GM18511 (cell line): ENCODE results near the gene AGBL4.
"Not testable (repeated sequence)": the region's sequence is repeated elsewhere in the genome, so short reads cannot be mapped to it uniquely, and the experiment has no call there.

Experiments used
- ATAC-seq: cut with Tn5 transposase; IDR thresholded peaks from one replicate; pipeline ENCODE4 v1.9.1; 2021; ENCODE audit warnings: mild to moderate bottlenecking, moderate library complexity; ENCODE audit not compliant: unreplicated experiment

The AGBL4 gene

DNA sequence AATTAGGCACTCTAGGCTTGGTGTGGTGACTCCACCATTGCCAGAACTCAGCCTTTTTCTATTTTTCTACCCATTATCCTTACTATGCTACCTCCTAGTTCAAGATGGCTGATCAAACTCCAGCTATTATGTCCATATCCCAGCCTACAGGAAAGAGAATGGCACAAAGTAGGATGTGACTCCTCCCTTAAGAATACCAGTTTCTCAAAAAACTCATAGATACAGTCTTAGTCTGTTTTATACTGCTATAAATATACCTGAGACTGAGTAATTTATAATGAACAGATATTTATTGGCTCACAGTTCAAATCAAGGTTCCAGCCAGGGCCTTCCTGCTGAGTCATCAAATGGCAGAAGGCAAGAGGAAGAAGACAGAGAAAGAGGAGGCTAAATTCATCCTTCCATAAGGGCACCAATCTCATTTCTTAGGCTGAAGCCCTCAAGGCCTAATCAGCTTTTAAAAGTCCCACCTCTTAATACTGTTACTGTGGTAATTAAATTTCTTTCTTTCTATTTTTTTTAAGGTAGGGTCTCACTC, 704.3 kb downstream of the AGBL4 start:
- no peak for ATAC-seq

DNA sequence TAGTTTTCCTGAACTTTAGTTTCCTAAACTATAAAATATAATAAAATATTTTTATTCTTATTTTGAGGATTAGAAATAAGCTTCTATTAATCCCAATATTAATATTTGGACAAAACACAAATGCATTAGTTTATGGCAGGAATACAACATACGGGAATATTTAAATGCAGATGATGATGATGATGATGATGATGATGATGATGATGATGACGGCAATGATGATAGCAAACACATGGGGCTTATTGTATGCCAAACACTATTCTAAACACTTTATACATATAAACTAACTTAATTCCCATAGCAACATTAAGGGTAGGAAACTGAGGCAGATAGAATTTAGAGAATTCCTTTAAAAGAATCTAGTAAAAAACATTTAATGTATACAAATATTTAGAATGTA, 705.5 kb downstream of the AGBL4 start:
- ATAC-seq: no peak

DNA sequence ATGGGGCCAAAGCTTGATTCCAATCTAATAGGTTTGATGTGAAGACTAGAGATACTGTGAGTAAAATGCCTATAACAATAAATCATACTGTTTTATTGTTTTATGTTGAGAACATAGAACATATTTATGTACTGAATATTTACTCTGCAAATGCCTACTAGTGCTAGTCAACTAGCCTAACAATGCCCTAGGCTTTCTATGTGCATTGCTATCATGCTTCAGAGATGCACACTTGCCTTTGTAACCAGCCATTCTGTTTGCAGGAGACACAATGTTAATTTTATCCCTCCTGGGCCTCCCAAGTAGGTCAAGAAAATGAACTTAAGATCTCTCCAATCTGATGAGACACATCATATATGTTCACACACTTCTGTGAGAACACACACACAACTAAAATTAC, 716.3 kb downstream of the AGBL4 start:
- ATAC-seq: no peak

- no peak for ATAC-seq
These were observed 717.2 kb downstream of the AGBL4 start for GRCh38 chr1:49306507-49307070.

DNA sequence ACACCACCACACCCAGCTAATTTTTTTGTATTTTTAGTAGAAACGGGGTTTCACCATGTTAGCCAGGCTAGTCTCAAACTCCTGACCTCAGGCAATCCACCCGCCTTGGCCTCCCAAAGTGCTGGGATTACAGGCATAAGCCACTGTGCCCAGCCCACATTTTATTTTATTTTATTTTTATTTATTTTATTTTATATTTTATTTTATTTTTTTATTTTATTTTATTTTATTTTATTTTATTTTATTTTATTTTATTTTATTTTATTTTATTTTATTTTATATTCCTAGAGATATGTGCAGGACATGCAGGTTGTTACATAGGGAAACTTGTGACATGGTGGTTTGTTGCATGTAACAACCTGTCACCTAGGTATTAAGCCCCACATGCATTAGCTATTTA, 721.4 kb downstream of the AGBL4 start:
- ATAC-seq: not testable (repeated sequence)

- ATAC-seq: no peak
These were observed 725.5 kb downstream of the AGBL4 start for GRCh38 chr1:49298304-49298703.

DNA sequence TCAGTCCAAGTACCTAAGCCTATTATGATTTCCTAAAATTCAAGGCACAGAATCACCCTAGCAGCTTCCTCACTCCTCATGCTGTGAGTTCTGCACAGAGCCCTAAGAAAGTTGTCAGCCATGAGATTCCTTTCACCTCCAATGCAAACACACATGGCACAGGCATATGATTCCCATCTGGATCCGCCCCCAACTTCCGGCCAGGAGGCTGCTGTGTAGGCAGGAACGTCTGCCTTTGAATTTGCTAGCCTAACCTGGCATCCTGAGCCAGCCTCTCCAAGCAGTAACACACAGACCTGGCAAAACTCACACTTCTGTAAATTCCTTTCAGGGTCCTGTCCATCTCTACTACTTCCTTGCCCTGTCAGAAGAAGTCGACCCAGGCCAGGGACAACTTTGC, 726.0 kb downstream of the AGBL4 start:
- no peak for ATAC-seq

- no peak for ATAC-seq
These were observed 729.2 kb downstream of the AGBL4 start for GRCh38 chr1:49294539-49294938.

DNA sequence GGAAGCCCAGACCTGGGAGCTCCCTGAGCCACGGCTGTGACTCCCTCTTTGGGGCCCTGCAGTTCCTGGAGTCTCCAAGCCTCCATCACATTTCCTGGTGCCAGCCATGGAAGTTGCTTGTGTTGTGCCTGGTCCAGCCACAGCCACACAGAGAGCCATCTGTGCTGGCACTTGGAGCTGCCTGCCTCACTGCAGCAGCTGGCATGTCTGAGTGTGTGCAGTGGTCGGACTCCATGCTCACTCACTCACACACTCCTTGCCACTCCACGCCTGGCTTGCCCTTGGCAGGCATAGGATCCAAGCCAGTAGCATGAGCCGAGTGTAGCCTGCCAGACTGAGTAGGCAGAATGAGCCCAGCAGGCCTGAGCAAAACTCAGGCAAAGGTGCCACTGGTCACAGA, 730.7 kb downstream of the AGBL4 start:
- no peak for ATAC-seq

- not testable (repeated sequence) for ATAC-seq
These were observed 766.3 kb downstream of the AGBL4 start for GRCh38 chr1:49257211-49258049.

DNA sequence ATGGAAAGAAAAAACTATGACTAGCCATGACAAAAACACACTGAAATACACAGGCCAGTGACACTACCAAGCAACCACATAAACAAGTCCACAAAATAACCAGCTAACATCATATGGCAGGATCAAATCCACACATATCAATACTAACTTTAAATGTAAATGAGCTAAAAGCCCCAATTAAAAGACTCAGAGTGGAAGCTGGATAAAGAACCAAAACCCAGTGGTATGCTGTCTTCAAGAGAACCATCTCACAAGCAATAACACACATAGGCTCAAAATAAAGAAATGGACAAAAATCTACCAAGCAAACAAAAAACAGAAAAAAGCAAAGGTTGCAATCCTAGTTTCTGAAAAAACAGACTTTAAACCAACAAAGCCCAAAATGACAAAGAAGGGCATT, 770.8 kb downstream of the AGBL4 start:
- ATAC-seq: no peak

DNA sequence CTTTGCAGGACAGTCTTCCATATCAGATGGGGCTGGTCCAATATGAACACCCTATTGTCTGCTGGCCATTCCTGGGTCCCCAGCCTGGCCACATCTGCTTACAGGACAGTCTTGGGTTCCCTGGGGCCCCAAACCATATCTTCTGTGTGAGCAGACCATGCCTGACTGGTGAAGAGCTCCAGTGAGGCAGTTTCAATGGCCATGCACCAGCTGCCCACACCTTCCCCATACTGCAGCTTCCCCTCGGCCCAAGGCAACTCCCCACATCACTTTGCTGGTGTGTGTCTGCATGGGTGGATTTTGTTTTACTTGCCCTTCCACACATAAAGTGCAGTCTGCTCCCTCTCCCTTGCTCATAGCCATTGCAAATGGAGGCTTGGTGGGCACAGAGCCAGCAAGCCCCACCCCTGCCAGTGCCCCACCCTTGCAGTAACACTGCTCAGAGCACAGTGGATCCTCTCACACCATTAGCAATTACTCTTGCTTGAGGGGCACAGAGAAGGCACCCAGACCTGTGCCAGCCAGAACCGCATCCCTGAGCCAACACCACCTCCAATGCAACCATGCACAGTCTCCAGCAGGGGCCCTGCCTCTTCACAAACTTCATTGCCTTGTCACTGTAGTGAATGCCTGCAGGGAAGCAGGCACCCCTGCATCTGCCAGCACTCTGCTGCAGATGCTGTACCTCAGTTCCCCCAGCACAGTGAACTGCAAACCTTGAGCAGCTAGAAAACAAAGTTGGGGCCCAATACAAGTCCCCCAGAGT, 772.6 kb downstream of the AGBL4 start:
- no peak for ATAC-seq

DNA sequence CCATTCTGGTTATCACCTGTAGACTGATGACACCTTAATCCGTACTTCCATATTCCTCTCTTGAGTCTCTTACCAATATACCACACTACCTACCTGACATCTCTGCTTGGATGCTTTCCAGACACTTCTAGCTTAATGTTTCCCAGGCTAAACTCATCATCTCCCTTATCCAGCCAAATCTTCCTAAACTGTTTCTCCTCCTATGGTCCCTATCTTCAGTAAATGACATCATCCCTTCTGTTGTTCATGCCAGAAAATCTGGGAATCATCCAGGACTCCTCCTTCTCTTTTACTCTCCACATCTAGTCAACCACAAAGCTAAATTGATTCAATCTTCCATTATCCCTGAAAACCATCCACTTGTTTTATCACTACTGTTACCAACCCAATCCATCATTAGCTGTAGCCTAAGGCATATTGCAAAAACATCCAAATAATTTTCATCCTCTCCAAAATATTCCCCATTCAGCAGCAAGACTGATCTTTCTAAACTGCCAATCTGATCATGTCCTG, 783.0 kb downstream of the AGBL4 start:
- no peak for ATAC-seq

GRCh38 chr1:49234988-49235387, 788.8 kb downstream of the AGBL4 start:
- ATAC-seq: no peak

DNA sequence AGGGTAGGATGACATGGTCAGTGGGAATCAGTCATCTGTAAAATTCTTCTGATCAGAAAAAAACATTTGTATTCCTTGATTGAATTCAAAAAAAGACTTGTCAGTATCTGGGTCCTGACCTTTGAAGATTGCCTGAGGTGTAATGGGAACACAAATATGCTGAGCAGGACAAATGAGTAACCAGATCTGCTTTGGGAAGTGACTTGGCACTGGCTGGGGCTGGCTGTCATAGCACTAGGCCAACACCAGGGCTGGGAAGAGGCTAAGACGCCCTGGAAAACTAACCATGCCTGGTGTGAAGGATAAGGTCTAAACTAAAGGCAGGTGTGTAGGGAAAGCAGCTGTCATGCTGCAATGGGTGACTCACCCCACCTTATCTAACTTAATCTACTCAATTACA, 794.2 kb downstream of the AGBL4 start:
- no peak for ATAC-seq

GRCh38 chr1:49226758-49227157, 797.0 kb downstream of the AGBL4 start:
- ATAC-seq: no peak

DNA sequence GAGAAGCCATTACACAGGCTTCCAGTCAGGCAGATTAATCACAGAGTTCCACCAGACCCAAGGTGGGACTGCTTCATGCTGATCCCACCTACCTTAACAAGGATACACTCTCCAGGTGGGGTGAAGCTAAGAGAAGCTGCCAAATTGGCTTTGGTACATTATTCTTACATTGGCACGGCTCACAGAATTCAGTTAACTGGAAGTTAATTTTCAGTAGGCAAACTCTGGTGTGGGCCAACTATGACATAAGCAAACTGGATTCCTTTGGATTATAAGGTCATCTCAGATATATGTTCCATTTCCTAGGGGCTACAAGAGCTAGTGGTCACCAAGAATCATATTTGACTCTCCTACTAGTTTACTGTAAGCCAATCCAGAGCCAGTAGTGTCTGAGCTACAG, 798.3 kb downstream of the AGBL4 start:
- ATAC-seq: no peak

DNA sequence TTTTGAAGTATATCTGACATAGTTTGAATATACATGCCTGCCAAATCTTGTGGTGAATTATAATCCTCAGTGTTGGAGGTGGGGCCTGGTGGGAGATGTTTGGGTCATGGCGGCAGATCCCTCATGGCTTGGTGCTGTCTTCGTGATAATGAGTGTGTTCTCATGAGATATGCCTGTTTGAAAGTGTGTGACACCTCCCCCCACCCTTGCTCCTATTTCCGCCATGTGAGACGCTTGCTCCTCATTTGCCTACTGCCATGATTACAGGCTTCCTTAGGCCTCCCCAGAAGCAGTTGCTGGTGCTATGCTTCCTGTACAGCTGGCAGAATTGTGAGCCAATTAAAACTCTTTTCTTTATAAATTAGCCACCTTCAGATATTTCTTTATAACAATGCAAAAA, 810.5 kb downstream of the AGBL4 start:
- ATAC-seq: no peak

- no peak for ATAC-seq
These were observed 815.0 kb downstream of the AGBL4 start for GRCh38 chr1:49208712-49209111.

DNA sequence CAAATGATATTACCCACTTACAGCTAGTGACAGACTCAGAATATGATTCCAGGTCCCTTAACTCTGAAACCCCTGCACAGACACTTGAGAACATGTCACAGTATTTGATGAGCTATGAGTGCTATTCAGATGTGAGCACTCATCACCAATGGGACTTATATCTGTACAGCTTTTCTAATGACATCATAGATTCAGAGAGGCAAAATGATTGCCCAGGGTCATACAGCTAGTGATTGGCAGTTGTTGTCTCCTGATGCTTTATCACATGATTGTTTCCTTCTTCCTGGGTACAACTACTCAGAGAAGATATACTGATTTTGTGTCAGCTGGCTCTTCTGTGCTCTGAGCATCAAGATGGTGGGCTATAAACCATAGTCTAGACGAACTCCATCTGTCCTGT, 819.0 kb downstream of the AGBL4 start:
- ATAC-seq: no peak

- no peak for ATAC-seq
These were observed 823.0 kb downstream of the AGBL4 start for GRCh38 chr1:49200738-49201137.
